Measurements from ENCODE around the gene CYP2D6. TPM values are rescaled to one million over a fixed set of nuclear protein-coding genes. Genes with fewer than 3 reads are reported as not detected.

The CYP2D6 gene
- total RNA-seq, 1 experiment from 2014 or later, result 2.7 TPM

GRCh38 chr22:42080287-42080686 lies 50.3 kb downstream of the CYP2D6 start:
- Histone ChIP-seq H3K36me3 (ENCODE audit: control insufficient read depth, insufficient read depth, low read length) (no peaks in the 10 kb centered on the region; the same call in 1 of the 2 replicates), H3K27me3 (ENCODE audit: control insufficient read depth, insufficient read depth, low read length) (no peaks in the 10 kb centered on the region), H3K4me1 (ENCODE audit: control insufficient read depth, insufficient read depth, low read length) (peaks cover 13% of the 10 kb centered on the region), H3K27ac (ENCODE audit: low read length) (peak overlapping the region; percentile 91), H3K9me3 (ENCODE audit: control insufficient read depth, insufficient read depth, low read depth, low read length) (no peaks in the 10 kb centered on the region), H3K4me3 (ENCODE audit: low read depth in 2 of 2, low read length in 2 of 2) (peak overlapping the region; percentile 62 to 82)
- DNase-seq (ENCODE audit: low read depth, low spot score) (no peak), ATAC-seq (no peak)
- in situ Hi-C loops (cut with HindIII; ENCODE audit: low pct_unique_long_range_greater_than_20kb, low sequenced_read_pairs), result no loop called here
- BruUV-seq (replicated peaks), result TSS peak; percentile 74
- TF ChIP-seq SIN3A (IDR thresholded peaks at IDR 0.05; ENCODE audit: borderline replicate concordance, insufficient read depth, low read depth, low read length), result no peak
- no peak for TF ChIP-seq TCF7L2 (IDR thresholded peaks at IDR 0.05; ENCODE audit: low read depth, low read length)
- TF ChIP-seq REST (IDR thresholded peaks at IDR 0.05; ENCODE audit: insufficient read depth in 1 of 2, low read depth in 2 of 2, low read length in 1 of 2), result no peak
- TF ChIP-seq POLR2AphosphoS5 (IDR thresholded peaks at IDR 0.05; ENCODE audit: low read depth, low read length), result no peak
- no peak for TF ChIP-seq CTCF (IDR thresholded peaks at IDR 0.05)
- intact Hi-C loops (cut with micrococcal nuclease; ENCODE audit: unreplicated experiment), result no loop called here
- CTCF ChIA-PET, result interaction anchor here (0.5 kb wide), 1 partner anchor 118 kb away, joined by 3 read pairs; no protein-coding TSS in a partner anchor
- POLR2A ChIA-PET, result no interaction called here

GRCh38 chr22:42079319-42080251 lies 51.0 kb downstream of the CYP2D6 start, which contains the start of gene SMDT1:
TSS of gene SMDT1 (plus strand) at chr22:42079700. CDS start at chr22:42079769, 69 bp downstream.
- TF ChIP-seq REST (IDR thresholded peaks at IDR 0.05; ENCODE audit: insufficient read depth in 1 of 2, low read depth in 2 of 2, low read length in 1 of 2), result 0 out of 4 replicates have a peak, but pooled peaks of 1 of the 2 experiments have one; percentile 45
- peak; percentile 59 for TF ChIP-seq POLR2AphosphoS5 (IDR thresholded peaks at IDR 0.05; ENCODE audit: low read depth, low read length)
- TF ChIP-seq SIN3A (IDR thresholded peaks at IDR 0.05; ENCODE audit: borderline replicate concordance, insufficient read depth, low read depth, low read length), result 0 out of 2 replicates have a peak, but pooled peaks have one; percentile 1
- no peak for TF ChIP-seq TCF7L2 (IDR thresholded peaks at IDR 0.05; ENCODE audit: low read depth, low read length)
- Histone ChIP-seq H3K27ac (ENCODE audit: low read length) (peak within 1 kb of the TSS; percentile 91), H3K4me1 (ENCODE audit: control insufficient read depth, insufficient read depth, low read length) (peaks cover 13% of the 10 kb centered on the region), H3K4me3 (ENCODE audit: low read depth in 2 of 2, low read length in 2 of 2) (peak within 1 kb of the TSS; percentile 62 to 82), H3K9me3 (ENCODE audit: control insufficient read depth, insufficient read depth, low read depth, low read length) (no peaks in the 10 kb centered on the region), H3K36me3 (ENCODE audit: control insufficient read depth, insufficient read depth, low read length) (no peaks in the 10 kb centered on the region; the same call in 1 of the 2 replicates), H3K27me3 (ENCODE audit: control insufficient read depth, insufficient read depth, low read length) (no peaks in the 10 kb centered on the region)
- ChIA-PET CTCF (interaction anchor here (0.5 kb wide), 1 partner anchor 139 kb away, joined by 4 read pairs; no protein-coding TSS in a partner anchor), POLR2A (interaction anchor here (1.2 kb wide), 1 partner anchor 370 kb away, joined by 11 read pairs; no protein-coding TSS in a partner anchor)
- in situ Hi-C loops (cut with HindIII; ENCODE audit: low pct_unique_long_range_greater_than_20kb, low sequenced_read_pairs) (no loop called here), intact Hi-C loops (cut with micrococcal nuclease; ENCODE audit: unreplicated experiment) (no loop called here)
- ATAC-seq (peak; percentile 95), DNase-seq (ENCODE audit: low read depth, low spot score) (peak; percentile 87)
- BruUV-seq (replicated peaks), result no TSS peak
